GM12878 (cell line): Measurements from ENCODE around the gene KLHL10. TPM values are rescaled to one million over a fixed set of nuclear protein-coding genes. Genes with fewer than 3 reads are reported as not detected.

Source experiments
- BACH1 ChIP-seq: fragments of 450-650 bp; IDR thresholded peaks from 2 replicates; pipeline ENCODE4 v1.6.1; 2017; ENCODE audit warnings: mild to moderate bottlenecking, borderline replicate concordance
- BHLHE40 ChIP-seq, 2 experiments: fragments of 450-650 bp in 1 of 2; IDR thresholded peaks; 2 replicates each; pipeline ENCODE4 v1.6.1; 2011 to 2017; ENCODE audit warnings: low read depth in 2 of 2, borderline replicate concordance in 1 of 2, improper control_type of control experiment in 1 of 2, low read length in 1 of 2, mild to moderate bottlenecking in 1 of 2
- BMI1 ChIP-seq: fragments of 450-650 bp; IDR thresholded peaks from 2 replicates; pipeline ENCODE4 v1.6.1; 2016; ENCODE audit warnings: mild to moderate bottlenecking, moderate library complexity, borderline replicate concordance
- CBFB ChIP-seq: IDR thresholded peaks from 2 replicates; pipeline ENCODE4 v1.6.1; 2016; ENCODE audit warnings: antibody characterized with exemption, low read depth
- DPF2 ChIP-seq: fragments of 450-650 bp; IDR thresholded peaks from 2 replicates; pipeline ENCODE4 v1.6.1; 2017; ENCODE audit warnings: mild to moderate bottlenecking
- EGR1 ChIP-seq, 2 experiments: IDR thresholded peaks; 1 replicate in 1 of 2; 2 replicates in 1 of 2; pipeline ENCODE4 v1.6.1; 2011 to 2012; ENCODE audit warnings: low read depth in 2 of 2, low read length in 2 of 2, borderline replicate concordance in 1 of 2, mild to moderate bottlenecking in 1 of 2, moderate library complexity in 1 of 2
- IKZF2 ChIP-seq, 2 experiments: fragments of 450-650 bp; IDR thresholded peaks; 2 replicates each; pipeline ENCODE4 v1.6.1; 2017; ENCODE audit warnings: mild to moderate bottlenecking in 2 of 2, moderate library complexity in 2 of 2
- IRF4 ChIP-seq: IDR thresholded peaks from 2 replicates; pipeline ENCODE4 v1.6.1; 2011; ENCODE audit warnings: low read depth, low read length
- NFYA ChIP-seq: IDR thresholded peaks from 2 replicates; pipeline ENCODE4 v1.6.1; 2011; ENCODE audit warnings: low read depth, mild to moderate bottlenecking, low read length, improper control_type of control experiment, borderline replicate concordance
- POLR2A ChIP-seq: IDR thresholded peaks from 2 replicates; pipeline ENCODE4 v1.6.1; 2011; ENCODE audit warnings: low read depth, mild to moderate bottlenecking, low read length
- SMAD1 ChIP-seq: fragments of 450-650 bp; IDR thresholded peaks from 2 replicates; pipeline ENCODE4 v1.6.1; 2018; ENCODE audit warnings: mild to moderate bottlenecking, low read depth; ENCODE audit not compliant: partially characterized antibody
- polyA plus RNA-seq, 11 experiments: library from polyadenylated mRNA; depleted of rRNA in 4 of 11; unstranded in 6 of 11; stranded (reverse) in 5 of 11; fragments of >200 nt; fragmentation: Nextera tagmentation in 4 of 11; fragmentation: Illumina TruSeq in 1 of 11; extraction: Ambion mirVana in 4 of 11; extraction: Trizol in 1 of 11; gene quantifications; 1 replicate in 1 of 11; 2 replicates in 10 of 11; pipeline versions ENCODE4 v1.2.1 to v1.2.3, GENCODE V29; 2011 to 2016; ENCODE audit warnings: inconsistent platforms in 2 of 11, missing spikeins in 2 of 11, low read depth in 1 of 11
- total RNA-seq, 4 experiments: library from RNA; depleted of rRNA in 3 of 4; stranded (reverse); fragments of >200 nt in 3 of 4; fragmentation: Illumina TruSeq in 1 of 4; extraction: Trizol in 1 of 4; gene quantifications; 2 replicates each; pipeline versions ENCODE4 v1.2.1 to v1.2.3, GENCODE V29; 2013 to 2021
- TF ChIP-seq, protein P1 (sequence below): fragments of 450-650 bp; IDR thresholded peaks from 2 replicates; pipeline ENCODE4 v1.6.1; 2017; ENCODE audit warnings: low read depth, mild to moderate bottlenecking, moderate library complexity
- TF ChIP-seq, protein P2 (sequence below): fragments of 150-350 bp; IDR thresholded peaks from 2 replicates; pipeline ENCODE4 v1.6.1; 2014; ENCODE audit warnings: mild to moderate bottlenecking, low read depth, low read length
- TF ChIP-seq, protein P3 (sequence below): fragments of 450-650 bp; conservative IDR thresholded peaks from 2 replicates; pipeline ENCODE4 v1.6.1; 2017; ENCODE audit warnings: mild to moderate bottlenecking, moderate library complexity
- TF ChIP-seq, protein P4 (sequence below): IDR thresholded peaks from 2 replicates; pipeline ENCODE4 v1.6.1; 2011; ENCODE audit warnings: mild to moderate bottlenecking, low read depth, low read length, moderate library complexity; ENCODE audit not compliant: insufficient replicate concordance

Gene KLHL10
- total and polyA plus RNA-seq, 10 of the 15 experiments (the other 5 are each of a cell fraction or from before 2014, with no cell fraction given): 0.13 to 0.62 (median 0.20) TPM; not detected in 4

DNA sequence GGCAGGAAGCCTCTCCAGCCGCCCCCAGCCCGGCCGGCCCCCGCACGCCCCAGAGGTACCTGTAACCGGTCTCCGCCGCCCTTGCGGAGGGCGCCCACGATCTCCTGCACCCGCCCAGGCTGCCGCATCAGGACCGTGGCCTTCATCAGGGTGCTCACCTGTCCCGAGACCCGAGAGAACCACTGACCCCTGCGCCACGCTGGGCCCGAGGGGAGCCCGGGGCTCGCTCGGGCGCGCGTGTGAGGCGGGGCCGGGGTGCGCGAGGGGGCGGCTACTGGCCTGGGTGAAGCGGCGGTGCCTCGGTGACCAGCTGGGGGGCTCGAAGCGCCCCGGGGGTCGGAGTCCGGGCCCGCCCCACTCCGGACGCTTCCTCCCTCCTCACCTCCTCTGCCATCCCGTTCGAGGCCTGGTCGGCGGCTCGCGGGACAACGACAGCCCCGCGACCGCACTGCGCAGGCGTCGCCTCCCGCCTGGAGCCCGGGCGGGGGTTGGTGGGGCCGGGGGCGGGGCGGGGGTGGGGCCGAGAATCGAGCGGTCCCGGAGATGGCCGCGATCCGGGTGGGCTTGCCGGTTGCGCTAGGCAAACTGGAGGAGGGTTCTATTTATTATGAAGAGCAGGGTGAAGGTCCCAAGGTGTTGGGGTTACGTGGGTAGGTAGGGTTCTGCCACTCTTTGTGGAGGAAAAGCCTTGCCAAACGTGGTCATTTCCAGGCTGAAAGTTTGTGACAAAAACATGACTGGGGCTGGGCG, 1.6 kb upstream of the KLHL10 start, which contains the start of gene NT5C3B (continued):
- TF ChIP-seq, protein P1, sequence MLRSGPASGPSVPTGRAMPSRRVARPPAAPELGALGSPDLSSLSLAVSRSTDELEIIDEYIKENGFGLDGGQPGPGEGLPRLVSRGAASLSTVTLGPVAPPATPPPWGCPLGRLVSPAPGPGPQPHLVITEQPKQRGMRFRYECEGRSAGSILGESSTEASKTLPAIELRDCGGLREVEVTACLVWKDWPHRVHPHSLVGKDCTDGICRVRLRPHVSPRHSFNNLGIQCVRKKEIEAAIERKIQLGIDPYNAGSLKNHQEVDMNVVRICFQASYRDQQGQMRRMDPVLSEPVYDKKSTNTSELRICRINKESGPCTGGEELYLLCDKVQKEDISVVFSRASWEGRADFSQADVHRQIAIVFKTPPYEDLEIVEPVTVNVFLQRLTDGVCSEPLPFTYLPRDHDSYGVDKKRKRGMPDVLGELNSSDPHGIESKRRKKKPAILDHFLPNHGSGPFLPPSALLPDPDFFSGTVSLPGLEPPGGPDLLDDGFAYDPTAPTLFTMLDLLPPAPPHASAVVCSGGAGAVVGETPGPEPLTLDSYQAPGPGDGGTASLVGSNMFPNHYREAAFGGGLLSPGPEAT: no peak
- TF ChIP-seq, protein P2, sequence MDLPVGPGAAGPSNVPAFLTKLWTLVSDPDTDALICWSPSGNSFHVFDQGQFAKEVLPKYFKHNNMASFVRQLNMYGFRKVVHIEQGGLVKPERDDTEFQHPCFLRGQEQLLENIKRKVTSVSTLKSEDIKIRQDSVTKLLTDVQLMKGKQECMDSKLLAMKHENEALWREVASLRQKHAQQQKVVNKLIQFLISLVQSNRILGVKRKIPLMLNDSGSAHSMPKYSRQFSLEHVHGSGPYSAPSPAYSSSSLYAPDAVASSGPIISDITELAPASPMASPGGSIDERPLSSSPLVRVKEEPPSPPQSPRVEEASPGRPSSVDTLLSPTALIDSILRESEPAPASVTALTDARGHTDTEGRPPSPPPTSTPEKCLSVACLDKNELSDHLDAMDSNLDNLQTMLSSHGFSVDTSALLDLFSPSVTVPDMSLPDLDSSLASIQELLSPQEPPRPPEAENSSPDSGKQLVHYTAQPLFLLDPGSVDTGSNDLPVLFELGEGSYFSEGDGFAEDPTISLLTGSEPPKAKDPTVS: no peak
- TF ChIP-seq IKZF2 (IDR thresholded peaks at IDR 0.05) (no peak), IRF4 (no peak), CBFB (no peak), BACH1 (peak; percentile 36; the same call in 1 of the 2 replicates), SMAD1 (no peak), NFYA (no peak), BHLHE40 (IDR thresholded peaks at IDR 0.05; ENCODE audit: borderline replicate concordance in 1 of 2, low read depth in 2 of 2, low read length in 1 of 2) (peak in 1 of 2 experiments; percentile 29; a peak in 1 of 4 replicates), BMI1 (no peak), DPF2 (0 out of 2 replicates have a peak, but pooled peaks have one; percentile 21), POLR2A (peak; percentile 86), EGR1 (IDR thresholded peaks at IDR 0.05; ENCODE audit: borderline replicate concordance in 1 of 2, low read depth in 2 of 2, low read length in 2 of 2) (peak in 1 of 2 experiments; percentile 38; a peak in 1 of 3 replicates)
- TF ChIP-seq, protein P3, sequence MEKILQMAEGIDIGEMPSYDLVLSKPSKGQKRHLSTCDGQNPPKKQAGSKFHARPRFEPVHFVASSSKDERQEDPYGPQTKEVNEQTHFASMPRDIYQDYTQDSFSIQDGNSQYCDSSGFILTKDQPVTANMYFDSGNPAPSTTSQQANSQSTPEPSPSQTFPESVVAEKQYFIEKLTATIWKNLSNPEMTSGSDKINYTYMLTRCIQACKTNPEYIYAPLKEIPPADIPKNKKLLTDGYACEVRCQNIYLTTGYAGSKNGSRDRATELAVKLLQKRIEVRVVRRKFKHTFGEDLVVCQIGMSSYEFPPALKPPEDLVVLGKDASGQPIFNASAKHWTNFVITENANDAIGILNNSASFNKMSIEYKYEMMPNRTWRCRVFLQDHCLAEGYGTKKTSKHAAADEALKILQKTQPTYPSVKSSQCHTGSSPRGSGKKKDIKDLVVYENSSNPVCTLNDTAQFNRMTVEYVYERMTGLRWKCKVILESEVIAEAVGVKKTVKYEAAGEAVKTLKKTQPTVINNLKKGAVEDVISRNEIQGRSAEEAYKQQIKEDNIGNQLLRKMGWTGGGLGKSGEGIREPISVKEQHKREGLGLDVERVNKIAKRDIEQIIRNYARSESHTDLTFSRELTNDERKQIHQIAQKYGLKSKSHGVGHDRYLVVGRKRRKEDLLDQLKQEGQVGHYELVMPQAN: 0 out of 2 replicates have a peak, but pooled peaks have one; percentile 19
- TF ChIP-seq, protein P4, sequence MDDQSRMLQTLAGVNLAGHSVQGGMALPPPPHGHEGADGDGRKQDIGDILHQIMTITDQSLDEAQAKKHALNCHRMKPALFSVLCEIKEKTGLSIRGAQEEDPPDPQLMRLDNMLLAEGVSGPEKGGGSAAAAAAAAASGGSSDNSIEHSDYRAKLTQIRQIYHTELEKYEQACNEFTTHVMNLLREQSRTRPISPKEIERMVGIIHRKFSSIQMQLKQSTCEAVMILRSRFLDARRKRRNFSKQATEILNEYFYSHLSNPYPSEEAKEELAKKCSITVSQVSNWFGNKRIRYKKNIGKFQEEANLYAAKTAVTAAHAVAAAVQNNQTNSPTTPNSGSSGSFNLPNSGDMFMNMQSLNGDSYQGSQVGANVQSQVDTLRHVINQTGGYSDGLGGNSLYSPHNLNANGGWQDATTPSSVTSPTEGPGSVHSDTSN: no peak
